NCI-H526 (cell line): Measurements from ENCODE around the gene DCANP1.

ENCODE experiments used
- DNase-seq, 2 experiments: peaks; one replicate each; lab custom pipeline; 2025; lab: John Stamatoyannopoulos, UW

DCANP1 gene

DNA sequence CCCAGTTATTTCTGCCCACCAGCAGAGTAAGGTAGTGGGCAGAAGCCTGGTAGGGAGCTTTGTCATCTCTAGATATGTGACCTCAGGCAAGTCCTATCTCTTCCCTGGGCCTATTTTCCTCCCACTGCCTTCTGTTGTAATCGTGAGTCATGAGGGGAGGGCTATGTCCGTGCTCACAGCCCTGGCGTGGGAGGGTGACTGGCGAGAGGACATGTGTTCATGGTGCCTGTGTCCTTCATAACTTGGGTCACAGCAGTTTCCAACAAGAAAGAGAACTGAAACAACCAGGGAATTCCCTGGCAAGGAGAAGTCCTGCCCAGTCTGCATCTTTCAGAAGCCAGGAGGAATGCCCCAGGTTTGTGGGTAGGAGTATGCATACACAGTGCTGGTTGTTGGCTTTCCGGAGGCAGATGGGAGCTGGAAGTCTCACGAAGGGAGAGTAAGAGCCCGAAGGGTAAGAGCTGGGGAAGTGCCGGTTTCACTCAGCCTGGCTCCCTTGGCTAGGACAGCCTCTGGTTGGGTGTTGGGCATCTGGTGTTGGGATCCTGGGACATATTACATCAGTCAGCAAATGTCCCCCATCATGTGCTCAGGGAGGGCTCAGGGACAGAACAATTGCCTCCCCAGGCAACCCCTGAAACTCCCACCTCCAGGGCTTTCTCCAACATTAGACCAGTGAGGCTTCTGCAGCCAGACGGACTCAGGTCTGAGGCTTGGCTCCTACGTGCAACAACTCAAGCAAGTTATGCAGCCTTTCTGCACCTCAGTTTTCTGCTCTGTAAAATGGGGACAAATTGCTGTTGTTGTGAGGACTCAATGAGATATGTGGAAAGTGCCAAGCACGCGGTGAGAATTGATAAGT lies 9.3 kb upstream of the DCANP1 start:
- no peak for DNase-seq

GRCh38 chr5:135455876-135456237 lies 8.7 kb upstream of the DCANP1 start:
- no peak for DNase-seq

GRCh38 chr5:135454946-135455345 lies 7.8 kb upstream of the DCANP1 start:
- DNase-seq: no peak

DNA sequence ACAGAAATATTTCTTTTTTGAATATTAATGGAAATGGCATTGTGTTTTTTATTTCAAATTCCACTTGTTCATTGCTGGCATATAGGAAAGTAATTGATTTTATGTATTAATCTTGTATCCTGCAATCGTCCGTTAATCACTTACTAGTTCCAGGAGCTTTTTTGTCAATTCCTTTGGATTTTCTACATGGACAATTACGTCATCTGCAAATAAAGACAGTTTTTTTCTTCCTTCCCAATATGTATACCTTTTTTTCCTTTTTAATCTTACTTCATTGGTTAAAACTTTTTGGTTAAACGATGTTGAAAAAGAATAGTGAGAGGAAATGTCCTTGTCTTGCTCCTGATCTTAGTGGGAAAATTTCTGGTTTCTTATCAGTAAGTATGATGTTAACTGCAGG lies 6.5 kb upstream of the DCANP1 start:
- DNase-seq: no peak

DNA sequence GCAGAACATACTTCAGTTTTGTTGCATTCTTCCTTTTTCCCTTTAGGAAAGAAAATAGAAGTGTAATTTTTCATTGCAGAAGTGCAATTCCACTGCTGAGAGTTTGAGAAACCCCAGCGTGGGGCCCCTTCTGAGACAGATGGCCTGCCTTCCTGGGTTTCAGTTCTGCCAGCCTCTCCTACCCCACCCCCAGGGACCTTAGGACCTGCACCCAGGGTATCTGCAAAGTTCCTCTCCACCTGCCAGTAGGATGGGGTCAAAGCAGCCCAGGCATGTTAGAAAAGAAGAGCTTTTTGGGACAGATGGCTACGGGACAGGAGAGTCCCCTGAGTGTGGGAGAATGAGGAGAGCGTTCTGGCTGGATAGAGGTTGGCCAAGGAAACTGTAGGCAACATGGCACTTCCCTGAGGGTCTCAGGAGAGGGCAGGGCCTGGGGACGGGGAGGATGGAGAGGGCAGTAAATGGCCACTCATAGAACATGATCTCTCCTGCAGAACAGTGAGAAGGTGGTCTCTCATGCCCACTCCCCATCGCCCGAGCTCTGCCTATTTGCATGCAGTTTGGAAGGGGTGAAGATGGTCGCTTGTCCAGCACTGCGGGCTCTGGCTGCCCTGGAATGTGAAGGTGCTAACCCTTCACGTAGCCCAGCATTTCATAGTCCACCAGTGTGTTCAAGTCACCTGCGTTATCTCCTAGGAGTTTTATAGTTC lies 5.3 kb upstream of the DCANP1 start, which contains the start of gene TIFAB:
TSS of gene TIFAB (minus strand) at position 31 of the 710 bp plus-strand sequence. CDS start 2,412 bp downstream, outside the sequence.
- no peak for DNase-seq

DNA sequence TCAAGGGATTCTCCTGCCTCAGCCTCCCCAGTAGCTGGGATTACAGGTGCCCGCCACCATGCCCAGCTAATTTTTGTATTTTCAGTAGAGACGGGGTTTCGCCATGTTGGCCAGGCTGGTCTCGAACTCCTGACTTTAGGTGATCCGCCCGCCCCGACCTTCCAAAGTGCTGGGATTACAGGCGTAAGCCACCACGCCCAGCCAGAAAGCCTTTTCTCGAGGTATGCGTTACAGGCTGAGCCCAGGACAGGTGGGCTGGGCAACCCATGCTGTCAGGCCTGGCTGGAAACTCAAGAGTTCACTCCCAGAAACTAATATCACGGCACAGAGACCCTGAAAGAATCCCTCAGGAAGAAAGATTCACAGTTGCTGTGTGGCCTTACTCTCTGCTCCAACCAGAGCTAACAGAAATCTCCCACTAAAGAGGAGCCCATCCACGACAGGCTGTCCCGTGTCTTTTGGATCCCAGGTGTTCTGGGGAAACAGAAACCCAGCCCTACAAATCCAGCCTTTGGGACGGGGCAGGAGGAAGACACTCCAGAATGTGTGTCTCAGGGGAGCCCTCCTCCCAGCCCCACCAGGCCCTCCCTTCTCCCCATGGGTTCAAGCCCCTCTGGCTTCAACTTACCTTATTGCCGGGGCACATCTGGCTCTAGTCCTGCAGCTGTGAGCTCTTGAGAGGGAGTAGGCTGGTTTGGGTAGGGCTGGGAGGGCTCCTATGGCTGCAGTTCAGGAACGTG lies 4.6 kb upstream of the DCANP1 start:
- DNase-seq: no peak

DNA sequence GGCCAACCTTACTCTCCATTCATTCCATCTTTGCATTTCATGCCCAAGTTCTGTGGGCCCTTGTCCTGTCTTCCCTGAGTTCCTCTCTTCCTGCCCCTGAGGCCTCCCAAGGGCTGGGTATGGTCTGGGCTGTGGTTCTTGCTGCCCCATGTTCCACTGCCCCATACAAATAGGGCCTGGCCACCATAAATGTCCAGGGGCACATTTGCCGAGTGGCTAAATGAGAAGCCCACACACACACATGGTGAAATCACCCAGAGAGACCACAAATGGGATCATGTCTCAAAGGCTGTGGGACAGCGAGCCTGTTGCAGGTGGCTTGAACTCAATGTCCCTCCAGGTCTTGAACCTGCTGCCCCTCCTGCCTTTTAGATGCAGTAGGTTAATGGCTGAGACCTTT lies 3.8 kb upstream of the DCANP1 start:
- no peak for DNase-seq

DNA sequence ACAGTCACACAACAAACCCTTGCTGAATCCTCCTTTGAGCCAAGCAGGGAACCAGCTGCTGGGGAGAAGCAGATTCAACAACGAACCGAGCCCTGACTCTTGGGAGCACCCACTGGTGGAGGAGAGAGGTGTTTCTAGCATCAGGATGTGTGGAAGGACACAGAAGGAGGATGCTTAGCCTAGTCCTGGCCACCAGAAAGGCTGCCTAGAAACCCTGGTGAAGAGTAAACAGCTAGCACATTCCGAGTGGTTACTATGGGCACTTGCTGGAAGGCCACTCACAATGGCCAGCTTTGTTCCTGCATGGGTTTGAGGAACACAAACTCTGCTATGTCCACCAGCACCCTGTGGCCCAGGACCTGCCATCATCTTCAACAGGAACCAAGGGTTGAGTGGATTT lies 3.2 kb upstream of the DCANP1 start:
- DNase-seq: no peak

- no peak for DNase-seq
These were observed 2.5 kb upstream of the DCANP1 start for GRCh38 chr5:135449644-135450043.

DNA sequence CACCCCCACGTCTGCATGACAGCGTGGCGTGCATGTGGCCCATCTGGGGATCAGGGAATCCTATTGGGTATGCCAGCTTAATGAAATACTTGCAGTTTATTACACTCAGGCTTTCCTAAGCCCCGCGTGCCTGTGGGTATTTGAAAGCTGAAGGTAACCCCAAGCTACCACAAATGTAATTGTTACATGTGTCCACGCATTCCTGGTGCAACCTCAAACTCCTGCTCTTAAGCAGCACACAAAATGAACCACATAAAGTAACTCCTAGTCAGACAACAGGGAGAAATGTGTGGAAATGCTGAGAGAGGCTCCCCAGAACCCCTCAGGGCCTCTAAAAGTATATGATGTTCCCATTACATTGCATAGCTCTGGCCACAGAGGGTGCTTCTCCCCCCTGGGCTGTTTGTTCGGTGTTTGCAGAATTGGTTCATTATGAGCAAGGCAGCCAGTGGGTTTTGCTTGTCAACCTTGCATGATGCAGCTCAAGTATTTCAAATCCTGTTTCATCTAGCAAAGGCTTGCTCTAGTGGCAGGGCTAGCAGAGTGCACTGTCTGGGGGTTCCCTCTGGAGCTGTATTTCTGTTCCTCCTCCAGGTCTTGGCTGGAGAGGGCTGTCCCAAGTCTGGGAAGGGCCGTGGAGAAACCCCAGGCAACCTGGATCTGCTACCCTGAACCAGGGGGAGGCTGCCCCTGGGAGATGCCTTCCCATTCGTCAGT lies 1.8 kb upstream of the DCANP1 start:
- no peak for DNase-seq

- DNase-seq: no peak
These were observed 1.1 kb upstream of the DCANP1 start for GRCh38 chr5:135448071-135448739.

GRCh38 chr5:135446615-135447014 lies 533 bp downstream of the DCANP1 start:
- DNase-seq: no peak

GRCh38 chr5:135446206-135446605 lies 942 bp downstream of the DCANP1 start:
- DNase-seq: no peak

DNA sequence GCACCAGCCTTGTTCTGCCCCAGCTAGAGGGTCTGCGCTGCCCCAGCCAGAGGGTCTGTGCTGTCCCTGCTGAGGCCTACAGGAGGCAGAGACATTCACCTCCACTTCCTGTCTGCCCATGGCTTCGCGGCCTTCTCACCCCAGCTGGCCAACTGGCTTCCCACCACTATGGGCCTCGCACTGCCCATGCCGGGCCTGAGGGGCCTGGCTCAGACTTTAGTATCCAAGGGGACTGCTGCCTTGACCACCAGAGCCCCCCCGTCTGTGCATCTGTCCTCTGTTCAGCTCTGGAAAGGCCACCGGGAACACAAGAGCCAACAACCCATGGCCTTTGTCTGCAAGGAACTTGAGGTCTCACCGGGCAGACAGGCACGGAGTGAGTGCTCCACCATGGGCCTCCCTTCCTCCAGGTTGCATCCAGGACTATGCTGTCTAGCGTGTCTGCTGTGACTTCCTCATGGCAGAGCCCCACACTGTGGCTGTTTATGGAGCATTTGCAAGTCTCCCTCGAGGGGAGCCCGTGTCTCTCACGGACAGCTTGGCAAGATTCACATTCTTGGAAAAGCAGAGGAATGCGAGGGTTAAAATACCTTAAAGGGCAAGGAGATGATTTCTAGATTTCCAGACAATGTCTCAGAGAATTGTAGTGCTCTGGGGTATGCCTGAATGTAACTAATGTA lies 1.7 kb downstream of the DCANP1 start:
- DNase-seq: no peak

DNA sequence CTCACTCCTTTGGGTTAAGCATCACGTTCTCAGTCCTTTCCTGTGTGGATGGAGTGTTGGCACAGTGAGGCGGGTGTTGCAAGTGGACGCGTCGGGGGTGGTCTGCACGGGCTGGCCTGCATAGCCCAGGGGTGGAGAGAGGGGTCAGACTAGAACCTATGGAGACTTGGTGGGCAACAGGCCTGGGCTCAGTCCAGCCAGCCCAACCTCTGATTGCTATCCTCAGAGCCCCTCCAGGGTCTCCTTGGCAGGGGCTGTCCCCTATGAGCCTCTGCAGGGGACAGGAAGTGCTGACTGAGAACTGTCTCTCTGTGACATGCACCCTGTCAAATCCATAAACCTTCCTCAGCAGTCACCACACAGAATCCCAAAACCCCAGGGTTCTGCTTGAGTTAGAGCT lies 2.3 kb downstream of the DCANP1 start:
- no peak for DNase-seq

DNA sequence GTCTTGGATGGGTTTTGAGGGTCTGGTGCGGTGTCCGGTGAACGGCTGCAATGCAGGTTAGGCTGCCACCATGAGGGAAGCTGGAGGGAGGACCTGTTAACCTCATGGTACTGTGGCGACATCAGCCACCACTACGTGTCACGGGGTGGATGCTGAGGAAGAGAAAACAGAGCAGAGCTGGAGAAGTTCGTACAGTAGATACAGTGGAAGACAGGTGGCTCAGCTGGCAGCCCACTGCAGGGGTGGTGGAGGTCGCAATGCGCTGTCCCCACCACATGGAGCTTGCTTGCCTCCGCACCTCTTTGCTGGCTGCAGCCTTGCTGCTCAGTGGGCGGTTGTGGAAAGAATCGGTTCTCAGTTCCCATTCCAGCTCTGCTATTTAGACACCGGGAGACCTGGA lies 2.8 kb downstream of the DCANP1 start:
- no peak for DNase-seq

DNA sequence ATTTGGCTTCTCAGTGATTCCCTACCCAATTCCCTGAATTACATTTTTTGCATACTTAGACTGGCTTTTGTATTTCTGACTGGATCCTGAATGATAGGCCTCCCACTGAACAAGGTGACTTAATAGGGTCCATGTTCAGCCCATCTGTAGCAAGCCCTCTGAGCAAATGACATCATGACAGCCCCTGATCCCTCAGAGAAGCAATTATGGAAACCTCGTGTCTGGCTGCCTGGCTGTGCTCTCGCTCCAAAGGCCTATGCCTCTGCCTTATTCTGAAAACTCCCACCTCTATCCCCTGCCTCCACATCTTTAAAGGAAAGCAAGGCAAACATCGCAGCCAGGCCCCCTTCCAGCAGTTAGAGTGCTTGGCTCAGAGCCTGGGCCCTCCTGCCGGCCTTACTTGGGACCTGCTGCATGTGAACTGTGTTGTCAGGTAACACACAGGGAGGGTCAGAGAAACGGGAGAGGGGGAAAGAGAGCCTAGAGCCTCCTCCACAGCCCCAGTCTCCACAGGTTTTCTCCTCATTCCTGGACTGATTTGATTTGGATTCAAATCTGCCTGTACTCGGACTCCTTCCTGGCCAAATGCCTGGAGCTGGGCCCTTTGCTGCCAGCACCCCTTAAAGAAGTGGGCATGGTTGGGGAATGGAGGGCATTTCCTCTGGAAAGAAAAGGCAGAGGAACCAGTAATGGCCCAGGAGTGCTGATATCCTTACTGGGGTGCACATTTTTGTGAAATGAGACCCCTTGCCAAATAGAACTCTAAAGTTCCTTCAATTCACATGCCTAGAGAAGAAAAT lies 3.8 kb downstream of the DCANP1 start:
- no peak for DNase-seq

DNA sequence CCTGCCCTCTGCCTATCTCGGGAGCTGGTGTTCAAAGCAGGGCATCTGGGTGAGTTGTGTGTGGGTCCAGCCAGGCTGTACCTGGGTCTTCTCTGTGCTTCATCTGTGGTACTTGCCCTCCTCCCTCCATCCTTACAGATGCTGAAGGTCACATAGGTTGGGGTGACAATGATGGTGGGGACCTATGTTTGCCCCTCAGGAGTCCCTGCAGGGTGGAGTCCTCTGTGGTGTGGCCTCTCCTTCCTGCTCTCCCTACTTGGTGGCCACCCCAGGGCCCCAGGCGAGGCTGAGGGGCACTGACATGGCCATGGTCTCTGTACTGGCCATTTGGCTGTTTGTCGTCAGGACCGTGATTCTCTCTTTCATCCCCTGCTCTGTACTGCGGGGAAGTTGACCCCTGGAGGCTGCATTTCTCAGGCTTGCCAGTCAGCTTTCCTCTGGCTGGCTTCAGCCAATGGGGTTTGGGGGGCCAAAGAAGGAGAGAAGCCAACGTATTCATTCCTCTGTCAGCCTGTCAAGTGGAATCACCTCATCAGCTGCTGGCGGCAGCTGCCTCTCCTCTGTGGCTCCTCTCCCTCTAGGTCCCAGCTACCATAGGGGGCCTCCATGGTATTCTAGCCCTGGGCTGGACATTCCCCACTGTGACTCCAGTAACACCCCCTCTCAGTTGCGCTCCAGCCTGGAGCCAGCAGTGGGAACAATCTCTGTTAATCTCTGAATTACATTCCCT lies 4.6 kb downstream of the DCANP1 start:
- no peak for DNase-seq

GRCh38 chr5:135441919-135442318 lies 5.2 kb downstream of the DCANP1 start:
- no peak for DNase-seq
